AG20443 (cell line): Measurements from ENCODE around the gene ST8SIA3.
"Not testable (repeated sequence)": the region's sequence is repeated elsewhere in the genome, so short reads cannot be mapped to it uniquely, and the experiment has no call there.

Source experiments
- DNase-seq: peaks from one replicate; pipeline ENCODE4 v3.0.0; 2012; ENCODE audit warnings: low spot score, mixed read lengths

ST8SIA3 gene

DNA sequence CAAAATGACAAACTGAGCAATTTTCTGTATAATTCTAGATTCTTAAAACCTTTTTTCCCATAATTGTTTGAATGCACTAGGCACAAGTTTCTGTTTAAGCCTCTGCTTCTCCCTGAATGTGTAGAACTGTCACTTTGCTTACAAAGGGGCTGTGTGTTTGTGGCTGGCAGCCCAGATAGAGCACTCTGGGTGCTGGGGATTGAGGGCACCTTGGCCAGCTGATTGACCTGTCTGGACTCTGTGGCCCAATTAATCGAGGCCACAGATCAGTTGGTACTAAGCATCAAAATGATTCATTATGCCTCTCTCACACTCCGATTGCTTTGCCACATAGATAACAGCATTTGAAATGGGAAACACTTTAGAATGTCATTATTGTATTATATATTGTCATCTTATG is 12.1 kb downstream of the ST8SIA3 start:
- DNase-seq, result no peak

DNA sequence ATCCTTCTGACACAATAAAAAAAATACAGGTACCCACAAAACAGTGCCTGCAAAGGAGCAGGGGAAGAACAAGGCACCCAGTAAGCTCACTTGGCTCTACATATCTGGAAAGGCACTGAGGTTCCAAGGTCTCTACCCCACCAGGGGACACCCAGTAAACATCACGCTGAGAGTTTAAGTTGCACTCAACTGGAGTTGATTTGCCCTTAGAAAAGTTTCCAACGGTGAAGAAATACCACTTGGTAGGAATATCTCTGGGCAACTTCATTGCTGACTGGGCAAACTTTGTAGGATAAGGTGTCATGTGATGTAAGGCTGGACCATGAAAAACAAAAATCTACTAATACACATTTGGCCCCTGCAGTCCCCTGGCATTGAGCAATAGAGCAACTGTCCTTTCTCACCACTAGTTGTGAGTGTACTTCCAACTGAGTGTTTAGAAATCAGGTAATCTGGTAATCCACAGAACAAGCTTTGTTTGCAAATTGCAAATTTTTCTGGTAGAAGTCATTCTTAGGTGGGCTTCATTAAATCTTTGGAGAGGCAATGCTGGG is 14.2 kb downstream of the ST8SIA3 start:
- no peak for DNase-seq

DNA sequence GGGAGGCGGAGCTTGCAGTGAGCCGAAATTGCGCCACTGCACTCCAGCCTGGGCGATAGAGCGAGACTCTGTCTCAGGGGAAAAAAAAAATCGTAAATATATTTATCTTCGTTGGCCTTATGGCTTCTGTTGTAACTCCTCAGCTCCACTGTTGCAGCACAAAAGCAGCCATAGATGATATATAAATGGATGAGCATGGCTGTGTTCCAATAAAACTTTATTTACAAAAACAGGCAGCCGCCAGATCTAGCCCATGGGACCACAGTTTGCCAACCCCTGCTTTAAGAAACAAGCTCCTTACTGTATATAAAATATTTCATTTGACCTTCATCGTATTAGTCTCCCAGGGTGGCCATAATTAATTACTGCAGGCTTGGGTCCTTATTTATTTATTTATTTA is 20.1 kb downstream of the ST8SIA3 start:
- DNase-seq, result no peak

DNA sequence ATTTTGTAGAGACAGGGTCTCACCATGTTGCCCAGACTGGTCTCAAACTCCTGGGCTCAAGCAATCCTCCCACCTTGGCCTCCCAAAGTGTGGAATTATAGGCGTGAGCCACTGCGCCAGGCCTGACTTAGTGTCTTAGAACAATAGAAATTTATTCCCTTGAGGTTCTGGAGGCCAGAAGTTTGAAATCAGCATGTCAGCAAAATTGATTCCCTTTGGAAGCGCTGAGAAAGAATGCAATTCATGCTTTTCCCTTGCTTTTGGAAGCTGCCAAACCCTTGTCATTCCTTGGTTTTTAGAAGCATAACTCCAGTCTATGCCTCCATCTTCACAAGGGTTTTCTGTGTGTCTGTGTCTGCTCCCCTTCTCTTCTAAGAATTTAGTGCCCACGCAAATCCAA is 20.7 kb downstream of the ST8SIA3 start:
- DNase-seq, result no peak

DNA sequence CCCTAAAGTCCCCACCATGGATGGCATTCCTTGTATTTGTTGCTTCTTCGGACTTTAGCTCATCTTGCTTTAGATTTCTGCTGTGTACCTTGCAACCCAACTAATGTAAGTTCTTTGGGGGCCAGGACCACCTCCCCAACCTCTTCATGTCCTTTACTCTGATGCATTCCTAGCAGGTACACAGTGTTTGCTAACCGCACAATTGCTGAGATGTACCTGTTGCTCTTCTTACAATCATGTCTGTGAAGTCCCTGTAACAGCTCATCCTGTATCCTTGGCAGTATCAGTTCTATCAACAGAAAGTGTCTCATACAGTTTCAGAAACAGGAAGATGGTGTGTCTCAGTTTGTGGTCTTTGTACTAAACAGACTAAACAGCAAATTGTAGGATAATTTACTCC is 24.1 kb downstream of the ST8SIA3 start:
- no peak for DNase-seq

GRCh38 chr18:57389271-57389670 is 36.9 kb downstream of the ST8SIA3 start:
- DNase-seq, result no peak

DNA sequence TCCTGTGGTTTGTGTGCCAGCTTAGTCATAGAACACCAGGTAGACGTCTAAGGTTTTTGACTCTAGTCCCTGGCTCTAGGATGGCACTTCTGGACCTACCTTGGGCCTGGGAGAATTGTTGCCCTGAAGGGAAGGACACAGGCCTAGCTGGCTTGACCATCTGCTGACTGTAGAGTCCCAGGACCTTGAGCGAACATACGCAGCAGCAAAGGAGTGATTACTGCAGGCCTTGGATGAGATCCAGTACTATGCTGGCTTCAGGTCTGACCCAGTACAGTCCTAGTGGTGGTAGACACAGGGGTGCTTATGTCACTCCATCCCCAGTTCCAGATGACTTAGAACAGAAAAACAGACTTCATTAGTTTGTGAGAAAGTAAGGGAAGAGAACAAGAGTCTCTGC is 37.7 kb downstream of the ST8SIA3 start:
- DNase-seq, result no peak

- DNase-seq, result not testable (repeated sequence)
Measured at GRCh38 chr18:57394749-57395148, 42.4 kb downstream of the ST8SIA3 start.

- not testable (repeated sequence) for DNase-seq
Measured at GRCh38 chr18:57396831-57397230, 44.5 kb downstream of the ST8SIA3 start.

GRCh38 chr18:57397440-57398132 is 45.2 kb downstream of the ST8SIA3 start:
- no peak for DNase-seq

DNA sequence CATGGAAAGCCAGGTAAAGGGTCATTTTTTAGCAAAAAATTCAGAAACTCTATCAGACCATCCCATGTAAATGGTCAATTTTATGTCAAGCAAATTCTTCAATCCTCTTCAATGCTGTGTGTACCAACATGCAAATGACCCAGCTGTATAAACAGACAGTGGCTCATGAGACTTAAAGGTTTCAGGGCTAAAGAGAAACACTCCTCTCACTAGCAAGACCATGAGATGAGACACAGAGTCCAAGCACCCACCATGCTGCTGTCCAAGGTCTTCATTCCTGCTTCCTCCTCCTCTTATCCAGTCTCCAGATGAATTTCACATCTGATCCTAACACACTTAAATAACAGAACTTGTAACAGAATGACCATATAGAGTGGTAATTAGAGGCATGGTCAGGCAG is 52.0 kb downstream of the ST8SIA3 start:
- no peak for DNase-seq

DNA sequence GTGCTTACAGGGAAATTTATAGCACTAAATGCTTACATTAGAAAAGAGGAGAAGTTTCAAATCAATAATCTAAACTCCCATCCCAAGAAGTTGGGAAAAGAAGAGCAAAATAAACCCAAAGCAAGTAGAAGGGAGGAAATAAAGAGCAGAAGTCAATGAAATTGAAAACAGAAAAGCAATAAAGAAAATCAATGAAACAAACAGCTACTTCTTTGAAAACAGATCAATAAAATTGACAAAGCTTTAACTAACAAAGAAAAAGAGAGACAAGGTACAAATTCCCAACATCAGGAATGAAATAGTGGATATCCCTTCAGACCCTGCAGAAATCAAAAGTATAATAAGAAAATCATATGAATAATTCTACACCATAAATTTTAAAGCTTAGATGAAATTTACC is 57.3 kb downstream of the ST8SIA3 start:
- no peak for DNase-seq

DNA sequence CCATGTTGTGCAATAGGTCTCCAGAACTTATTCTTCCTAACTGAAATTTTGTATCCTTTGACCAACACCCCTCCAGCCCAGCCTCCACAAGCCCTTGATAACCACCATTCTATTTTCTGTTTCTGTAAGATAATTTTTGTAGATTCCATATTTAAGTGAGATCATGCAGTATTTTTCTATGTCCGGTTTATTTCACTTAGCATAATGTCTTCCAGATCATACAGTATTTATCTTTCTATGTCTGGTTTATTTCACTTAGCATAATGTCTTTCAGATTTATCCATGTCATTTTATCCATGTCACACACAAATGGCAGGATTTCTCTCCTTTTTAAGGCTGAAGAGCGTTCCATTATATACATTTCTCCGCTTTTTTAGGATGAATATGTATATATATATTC is 58.4 kb downstream of the ST8SIA3 start:
- no peak for DNase-seq

GRCh38 chr18:57416542-57416941 is 64.2 kb downstream of the ST8SIA3 start:
- DNase-seq, result no peak
